MM.1S (cell line): ENCODE measurements around the gene MIB2.

Source experiments
- DNase-seq: peaks from one replicate; pipeline ENCODE4 v3.0.0-alpha.2; 2015
- H2AFZ ChIP-seq: fragments of 300-600 bp; sonication (generic); 2 replicates; pipeline ENCODE4 v1.6.0; 2016; ENCODE audit warnings: antibody characterized with exemption, low read length
- H3F3A ChIP-seq: fragments of 300-600 bp; sonication (generic); 2 replicates; pipeline ENCODE4 v1.6.1; 2016; ENCODE audit warnings: mild to moderate bottlenecking, antibody characterized with exemption, low read length, moderate library complexity, mixed read lengths; ENCODE audit not compliant: insufficient read depth
- H3K27ac ChIP-seq: fragments of 300-600 bp; sonication (generic); 2 replicates; pipeline ENCODE4 v1.5.1; 2016; ENCODE audit warnings: mild to moderate bottlenecking, low read length
- H3K27me3 ChIP-seq: fragments of 300-600 bp; sonication (generic); replicated peaks from 2 replicates; pipeline ENCODE4 v1.6.0; 2016; ENCODE audit warnings: low read length; ENCODE audit not compliant: insufficient read depth
- H3K36me3 ChIP-seq: fragments of 300-600 bp; sonication (generic); replicated peaks from 2 replicates; pipeline ENCODE4 v1.6.1; 2016; ENCODE audit warnings: mild to moderate bottlenecking, low read length, mixed read lengths; ENCODE audit not compliant: insufficient read depth
- H3K4me1 ChIP-seq: fragments of 300-600 bp; sonication (generic); 2 replicates; pipeline ENCODE4 v1.6.1; 2016; ENCODE audit warnings: low read length, mixed read lengths
- H3K4me2 ChIP-seq: fragments of 300-600 bp; sonication (generic); 2 replicates; pipeline ENCODE4 v1.6.0; 2016; ENCODE audit warnings: low read depth, low read length
- H3K4me3 ChIP-seq: fragments of 300-600 bp; sonication (generic); 2 replicates; pipeline ENCODE4 v1.5.1; 2016; ENCODE audit warnings: low read length, mixed read lengths
- H3K79me2 ChIP-seq: fragments of 300-600 bp; sonication (generic); 2 replicates; pipeline ENCODE4 v1.6.1; 2016; ENCODE audit warnings: mixed run types, low read length, mixed read lengths
- H3K9ac ChIP-seq: fragments of 300-600 bp; sonication (generic); 2 replicates; pipeline ENCODE4 v1.6.1; 2016; ENCODE audit warnings: low read length, mixed read lengths
- H3K9me2 ChIP-seq: fragments of 300-600 bp; sonication (generic); replicated peaks from 2 replicates; pipeline ENCODE4 v1.6.1; 2016; ENCODE audit warnings: mild to moderate bottlenecking, low read length, mixed read lengths; ENCODE audit not compliant: insufficient read depth
- H3K9me3 ChIP-seq: fragments of 300-600 bp; sonication (generic); replicated peaks from 2 replicates; pipeline ENCODE4 v1.6.1; 2016; ENCODE audit warnings: mild to moderate bottlenecking, low read length, mixed read lengths; ENCODE audit not compliant: insufficient read depth
- H4K20me1 ChIP-seq: fragments of 300-600 bp; sonication (generic); 2 replicates; pipeline ENCODE4 v1.6.1; 2016; ENCODE audit warnings: mild to moderate bottlenecking, low read length, moderate library complexity, mixed read lengths; ENCODE audit not compliant: insufficient read depth
- EZH2 ChIP-seq: fragments of 300-600 bp; sonication (generic); optimal IDR thresholded peaks from 2 replicates; pipeline ENCODE3; 2017; ENCODE audit warnings: low read depth, mild to moderate bottlenecking, antibody characterized with exemption, low read length, mixed read lengths
- EZH2phosphoT487 ChIP-seq: fragments of 300-600 bp; sonication (generic); IDR thresholded peaks from 2 replicates; pipeline ENCODE4 v1.6.1; 2018; ENCODE audit warnings: antibody characterized with exemption, low read length
- TF ChIP-seq, protein P1 (sequence below): fragments of 300-600 bp; sonication (generic); IDR thresholded peaks from 2 replicates; pipeline ENCODE4 v1.5.1; 2016; ENCODE audit warnings: antibody characterized with exemption, low read length, mixed read lengths

Gene MIB2

DNA sequence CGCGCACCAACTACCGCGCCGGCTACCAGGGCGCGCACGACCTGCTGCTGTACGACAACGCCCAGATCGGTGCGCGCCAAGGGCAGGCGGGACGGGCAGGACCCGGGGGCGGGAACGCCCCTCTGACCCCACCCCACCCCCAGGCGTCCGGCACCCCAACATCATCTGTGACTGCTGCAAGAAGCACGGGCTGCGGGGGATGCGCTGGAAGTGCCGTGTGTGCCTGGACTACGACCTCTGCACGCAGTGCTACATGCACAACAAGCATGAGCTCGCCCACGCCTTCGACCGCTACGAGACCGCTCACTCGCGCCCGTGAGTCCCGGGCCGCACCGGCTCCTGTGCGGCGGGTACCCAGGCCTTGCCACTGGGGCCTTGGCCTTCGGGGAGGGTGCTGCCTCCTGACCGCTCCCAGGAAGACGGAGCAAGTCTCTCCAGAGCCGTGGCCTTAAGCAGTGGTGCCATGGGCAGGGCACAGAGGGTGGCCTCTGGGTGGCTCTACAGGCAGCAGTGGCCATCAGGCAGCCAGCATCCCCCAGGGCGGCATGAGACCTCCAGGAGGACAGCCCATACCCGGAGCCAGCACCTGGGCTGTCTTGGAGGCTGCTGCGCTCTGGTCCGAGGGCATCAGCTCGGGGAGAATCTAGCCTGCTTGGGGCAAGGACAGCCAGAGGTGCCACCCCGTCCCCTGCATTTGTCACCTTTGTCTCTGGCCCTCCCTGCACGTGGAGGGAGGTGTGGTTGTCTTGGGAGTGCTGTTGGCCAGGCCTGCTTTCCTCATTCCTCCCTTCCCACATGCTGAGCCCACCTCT lies 8.5 kb downstream of the MIB2 start:
- Histone ChIP-seq H3K9me3 (no peaks in the 10 kb centered on the region), H4K20me1 (no peaks in the 10 kb centered on the region), H3K79me2 (no peaks in the 10 kb centered on the region)

GRCh38 chr1:1624443-1625403 lies 9.4 kb downstream of the MIB2 start:
- Histone ChIP-seq H3F3A (no peaks in the 10 kb centered on the region), H3K4me3 (no peak overlapping the region), H3K9ac (no peak overlapping the region), H3K4me2 (no peak overlapping the region), H3K9me2 (no peaks in the 10 kb centered on the region), H3K79me2 (no peaks in the 10 kb centered on the region), H3K36me3 (no peaks in the 10 kb centered on the region), H3K27me3 (no peaks in the 10 kb centered on the region), H3K4me1 (no peaks in the 10 kb centered on the region), H2AFZ (no peak overlapping the region), H4K20me1 (no peaks in the 10 kb centered on the region), H3K9me3 (no peaks in the 10 kb centered on the region), H3K27ac (no peak overlapping the region)
- DNase-seq: no peak
- no peak for TF ChIP-seq EZH2phosphoT487
- TF ChIP-seq, protein P1, sequence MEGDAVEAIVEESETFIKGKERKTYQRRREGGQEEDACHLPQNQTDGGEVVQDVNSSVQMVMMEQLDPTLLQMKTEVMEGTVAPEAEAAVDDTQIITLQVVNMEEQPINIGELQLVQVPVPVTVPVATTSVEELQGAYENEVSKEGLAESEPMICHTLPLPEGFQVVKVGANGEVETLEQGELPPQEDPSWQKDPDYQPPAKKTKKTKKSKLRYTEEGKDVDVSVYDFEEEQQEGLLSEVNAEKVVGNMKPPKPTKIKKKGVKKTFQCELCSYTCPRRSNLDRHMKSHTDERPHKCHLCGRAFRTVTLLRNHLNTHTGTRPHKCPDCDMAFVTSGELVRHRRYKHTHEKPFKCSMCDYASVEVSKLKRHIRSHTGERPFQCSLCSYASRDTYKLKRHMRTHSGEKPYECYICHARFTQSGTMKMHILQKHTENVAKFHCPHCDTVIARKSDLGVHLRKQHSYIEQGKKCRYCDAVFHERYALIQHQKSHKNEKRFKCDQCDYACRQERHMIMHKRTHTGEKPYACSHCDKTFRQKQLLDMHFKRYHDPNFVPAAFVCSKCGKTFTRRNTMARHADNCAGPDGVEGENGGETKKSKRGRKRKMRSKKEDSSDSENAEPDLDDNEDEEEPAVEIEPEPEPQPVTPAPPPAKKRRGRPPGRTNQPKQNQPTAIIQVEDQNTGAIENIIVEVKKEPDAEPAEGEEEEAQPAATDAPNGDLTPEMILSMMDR: no peak
- TF ChIP-seq EZH2: no peak

More for the DNA sequence above, 8.5 kb downstream of the MIB2 start:
- Histone ChIP-seq H3K36me3 (no peaks in the 10 kb centered on the region), H3K9ac (no peak overlapping the region), H3K27me3 (no peaks in the 10 kb centered on the region), H3K4me1 (no peaks in the 10 kb centered on the region), H3K27ac (no peak overlapping the region), H3K4me3 (no peak overlapping the region), H3K9me2 (no peaks in the 10 kb centered on the region), H2AFZ (no peak overlapping the region), H3F3A (no peaks in the 10 kb centered on the region), H3K4me2 (no peak overlapping the region)
- TF ChIP-seq, protein P1: no peak
- TF ChIP-seq EZH2phosphoT487 (no peak), EZH2 (no peak)
- no peak for DNase-seq

- no peak overlapping the region for H3K9ac ChIP-seq
Measured at GRCh38 chr1:1625404-1625775, 10.1 kb downstream of the MIB2 start.

More at GRCh38 chr1:1625404-1625775, 10.1 kb downstream of the MIB2 start:
- no peak overlapping the region for H3K4me3 ChIP-seq
- no peak for DNase-seq
- no peaks in the 10 kb centered on the region for H3K4me1 ChIP-seq
- H3K27ac ChIP-seq: no peak overlapping the region
- H3K4me2 ChIP-seq: no peak overlapping the region
- H3K9me2 ChIP-seq: no peaks in the 10 kb centered on the region
- H3K9me3 ChIP-seq: no peaks in the 10 kb centered on the region
- H3K36me3 ChIP-seq: no peaks in the 10 kb centered on the region
- no peaks in the 10 kb centered on the region for H3K27me3 ChIP-seq
- no peak for TF ChIP-seq EZH2
- TF ChIP-seq, protein P1: no peak
- no peak for TF ChIP-seq EZH2phosphoT487
- no peaks in the 10 kb centered on the region for H3F3A ChIP-seq
- H3K79me2 ChIP-seq: no peaks in the 10 kb centered on the region
- no peaks in the 10 kb centered on the region for H4K20me1 ChIP-seq
- no peak overlapping the region for H2AFZ ChIP-seq
